CD4-positive, alpha-beta T cell treated with Interleukin-17A for 4 hours (primary cell): ENCODE measurements around the gene BTBD19.
A peak's percentile ranks its signal among the peaks of the same experiment; 100 is the strongest.
"Not testable (repeated sequence)": the region's sequence is repeated elsewhere in the genome, so short reads cannot be mapped to it uniquely, and the experiment has no call there.

Experiments used
- DNase-seq: peaks from one replicate; pipeline ENCODE4 v3.0.0-alpha.2; 2020; ENCODE audit warnings: mixed read lengths

BTBD19 gene

GRCh38 chr1:44808063-44808937 is at the start of gene BTBD19:
BTBD19 (plus strand) TSS chr1:44808523; CDS start chr1:44808821, 298 bp downstream.
- peak; percentile 37 for DNase-seq

- no peak for DNase-seq
These were observed 49.2 kb upstream of the BTBD19 start for GRCh38 chr1:44759077-44759476.

GRCh38 chr1:44760876-44761275 is 47.4 kb upstream of the BTBD19 start:
- DNase-seq: no peak

- DNase-seq: not testable (repeated sequence)
These were observed 41.9 kb upstream of the BTBD19 start for GRCh38 chr1:44766421-44766820.

- DNase-seq: peak; percentile 92
These were observed 33.0 kb upstream of the BTBD19 start, which contains the start of gene RPS8 for GRCh38 chr1:44775078-44775929. RPS8 (plus strand) TSS chr1:44775540; CDS start chr1:44775597, 57 bp downstream.

- peak; percentile 20 for DNase-seq
These were observed 32.2 kb upstream of the BTBD19 start for GRCh38 chr1:44775930-44776729.

GRCh38 chr1:44776730-44777068 is 31.6 kb upstream of the BTBD19 start:
- no peak for DNase-seq

GRCh38 chr1:44777547-44777946 is 30.8 kb upstream of the BTBD19 start:
- no peak for DNase-seq

GRCh38 chr1:44777969-44778635 is 30.2 kb upstream of the BTBD19 start:
- no peak for DNase-seq

GRCh38 chr1:44778705-44779576 is 29.4 kb upstream of the BTBD19 start:
- DNase-seq: no peak

GRCh38 chr1:44780583-44781121 is 27.7 kb upstream of the BTBD19 start:
- DNase-seq: no peak

GRCh38 chr1:44783697-44784093 is 24.6 kb upstream of the BTBD19 start:
- DNase-seq: no peak

- DNase-seq: peak; percentile 51
These were observed 24.0 kb upstream of the BTBD19 start for GRCh38 chr1:44784094-44785028.

GRCh38 chr1:44785029-44785380 is 23.3 kb upstream of the BTBD19 start:
- DNase-seq: no peak

GRCh38 chr1:44785501-44786137 is 22.7 kb upstream of the BTBD19 start:
- DNase-seq: no peak

- DNase-seq: peak; percentile 87
These were observed 22.0 kb upstream of the BTBD19 start for GRCh38 chr1:44786138-44786840.

GRCh38 chr1:44786841-44787426 is 21.4 kb upstream of the BTBD19 start:
- no peak for DNase-seq

GRCh38 chr1:44787506-44787905 is 20.8 kb upstream of the BTBD19 start:
- no peak for DNase-seq
